Mesothelial cell of epicardium (in vitro differentiated cells): ENCODE data around the gene SKA3. TPM values are rescaled to one million over a fixed set of nuclear protein-coding genes. Genes with fewer than 3 reads are reported as not detected.

Experiments
- DNase-seq, 2 experiments: peaks; one replicate each; pipeline ENCODE4 v3.0.0; 2021; ENCODE audit warnings: low spot score in 2 of 2; ENCODE audit not compliant: unreplicated experiment in 2 of 2
- H3K27ac Mint-ChIP-seq: 2 replicates; pipeline ENCODE4 v1.8.0; 2021; ENCODE audit warnings: mixed read lengths
- H3K27me3 Mint-ChIP-seq: 2 replicates; pipeline ENCODE4 v1.8.0; 2021; ENCODE audit warnings: low read depth, mixed read lengths
- H3K36me3 Mint-ChIP-seq: 2 replicates; pipeline ENCODE4 v1.8.0; 2021; ENCODE audit warnings: mixed read lengths
- H3K4me1 Mint-ChIP-seq: 2 replicates; pipeline ENCODE4 v1.8.0; 2021; ENCODE audit warnings: mixed read lengths
- H3K4me3 Mint-ChIP-seq: 2 replicates; pipeline ENCODE4 v1.8.0; 2021; ENCODE audit warnings: mild to moderate bottlenecking, moderate library complexity, mixed read lengths
- H3K9me3 Mint-ChIP-seq: 2 replicates; pipeline ENCODE4 v1.8.0; 2021; ENCODE audit warnings: mixed read lengths
- CTCF ChIP-seq: fragments of 200-600 bp; sonication (generic); IDR thresholded peaks from one replicate; pipeline ENCODE4 v1.5.0; 2021; ENCODE audit warnings: antibody characterized with exemption; ENCODE audit not compliant: unreplicated experiment
- total RNA-seq: library from RNA; stranded (reverse); gene quantifications from 3 replicates; pipeline ENCODE4 v1.2.1, GENCODE V29; 2021

The SKA3 gene
- total RNA-seq, 1 donor from 2014 or later, result 9.3 TPM

DNA sequence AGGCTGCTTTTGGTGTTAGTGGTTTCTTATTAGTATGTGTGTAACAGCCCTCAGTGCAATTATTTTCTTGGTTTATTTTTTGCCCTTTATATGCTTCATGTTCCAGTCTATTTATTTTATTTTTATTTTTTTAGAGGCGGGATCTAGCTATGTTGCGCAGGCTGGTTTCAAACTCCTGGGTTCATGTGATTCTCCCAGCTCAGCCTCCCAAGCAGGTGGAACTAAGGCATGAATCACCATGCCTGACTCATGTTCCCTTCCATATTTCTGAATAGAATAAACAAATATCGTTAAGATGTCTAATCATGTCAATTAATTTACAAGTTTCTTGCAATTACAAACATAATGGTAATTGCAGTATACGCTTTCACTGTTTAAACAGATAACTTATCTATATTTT, 11.7 kb downstream of the SKA3 start:
- H3K4me3 Mint-ChIP-seq, result no peak overlapping the region
- peaks cover 9% of the 10 kb centered on the region for H3K36me3 Mint-ChIP-seq
- no peaks in the 10 kb centered on the region for H3K9me3 Mint-ChIP-seq
- no peaks in the 10 kb centered on the region for H3K27me3 Mint-ChIP-seq
- H3K4me1 Mint-ChIP-seq, result no peaks in the 10 kb centered on the region
- no peak overlapping the region for H3K27ac Mint-ChIP-seq
- TF ChIP-seq CTCF, result no peak
- no peak for DNase-seq

GRCh38 chr13:21152251-21152899, 24.0 kb downstream of the SKA3 start:
- Mint-ChIP-seq H3K27ac (no peak overlapping the region), H3K36me3 (peaks cover 7% of the 10 kb centered on the region), H3K4me1 (peaks cover 5% of the 10 kb centered on the region), H3K9me3 (no peaks in the 10 kb centered on the region), H3K27me3 (no peaks in the 10 kb centered on the region), H3K4me3 (no peak overlapping the region)
- DNase-seq, result no peak
- TF ChIP-seq CTCF, result no peak

- no peaks in the 10 kb centered on the region for H3K27me3 Mint-ChIP-seq
- no peak for TF ChIP-seq CTCF
- peaks cover 8% of the 10 kb centered on the region for H3K36me3 Mint-ChIP-seq
- DNase-seq, result no peak
- peaks cover 5% of the 10 kb centered on the region for H3K4me1 Mint-ChIP-seq
- H3K9me3 Mint-ChIP-seq, result no peaks in the 10 kb centered on the region
- no peak overlapping the region for H3K4me3 Mint-ChIP-seq
- no peak overlapping the region for H3K27ac Mint-ChIP-seq
These were observed 26.3 kb downstream of the SKA3 start for GRCh38 chr13:21150013-21150412.

- H3K27ac Mint-ChIP-seq, result no peak overlapping the region
- peaks cover 5% of the 10 kb centered on the region for H3K4me1 Mint-ChIP-seq
- H3K27me3 Mint-ChIP-seq, result no peaks in the 10 kb centered on the region
- peaks cover 8% of the 10 kb centered on the region for H3K36me3 Mint-ChIP-seq
- DNase-seq, result no peak
- no peak overlapping the region for H3K4me3 Mint-ChIP-seq
- H3K9me3 Mint-ChIP-seq, result no peaks in the 10 kb centered on the region
- TF ChIP-seq CTCF, result no peak
These were observed 26.8 kb downstream of the SKA3 start for GRCh38 chr13:21149568-21149967.

DNA sequence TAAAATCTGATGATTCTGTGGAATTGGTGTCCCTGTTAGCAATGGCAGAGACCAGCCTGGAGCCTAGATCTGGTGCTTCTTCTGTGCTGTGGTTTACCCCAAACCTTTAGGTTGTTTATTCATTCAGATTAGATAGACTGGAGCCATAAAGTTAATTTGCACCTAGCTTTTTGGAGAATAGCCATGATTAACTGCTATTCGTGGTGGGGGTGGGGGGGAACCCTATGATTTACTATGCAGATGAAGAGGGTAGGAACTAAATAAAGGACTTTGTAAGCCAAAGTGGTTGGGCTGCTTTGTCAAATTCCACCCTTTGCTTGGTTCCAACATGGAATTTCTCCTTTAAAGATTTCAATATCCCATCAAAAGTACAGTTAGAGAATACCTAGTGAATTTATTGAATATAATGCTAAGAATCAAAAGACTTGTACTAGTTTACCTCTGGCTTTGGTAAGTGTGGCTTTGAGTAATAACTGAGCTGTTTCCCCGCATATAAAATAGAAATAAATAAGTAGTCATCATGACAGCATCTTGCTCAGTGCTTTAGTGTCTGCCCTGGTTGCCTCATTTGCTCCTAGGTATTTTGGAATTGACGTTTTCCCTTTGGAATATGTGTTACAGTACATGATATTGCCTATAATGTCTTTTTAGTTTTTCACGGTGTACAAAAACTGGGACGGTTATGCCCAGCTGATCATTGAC, 27.6 kb downstream of the SKA3 start:
- Mint-ChIP-seq H3K27me3 (no peaks in the 10 kb centered on the region), H3K4me1 (no peaks in the 10 kb centered on the region), H3K9me3 (no peaks in the 10 kb centered on the region), H3K36me3 (peaks cover 10% of the 10 kb centered on the region), H3K27ac (no peak overlapping the region), H3K4me3 (no peak overlapping the region)
- no peak for TF ChIP-seq CTCF
- no peak for DNase-seq
